Right kidney (tissue), 1 donor: ENCODE data around the gene ZNRF3.
"Not testable (repeated sequence)": the region's sequence is repeated elsewhere in the genome, so short reads cannot be mapped to it uniquely, and the experiment has no call there.

Source experiments
- DNase-seq: peaks from one replicate; pipeline ENCODE4 v3.0.0-alpha.2; 2016

Gene ZNRF3

DNA sequence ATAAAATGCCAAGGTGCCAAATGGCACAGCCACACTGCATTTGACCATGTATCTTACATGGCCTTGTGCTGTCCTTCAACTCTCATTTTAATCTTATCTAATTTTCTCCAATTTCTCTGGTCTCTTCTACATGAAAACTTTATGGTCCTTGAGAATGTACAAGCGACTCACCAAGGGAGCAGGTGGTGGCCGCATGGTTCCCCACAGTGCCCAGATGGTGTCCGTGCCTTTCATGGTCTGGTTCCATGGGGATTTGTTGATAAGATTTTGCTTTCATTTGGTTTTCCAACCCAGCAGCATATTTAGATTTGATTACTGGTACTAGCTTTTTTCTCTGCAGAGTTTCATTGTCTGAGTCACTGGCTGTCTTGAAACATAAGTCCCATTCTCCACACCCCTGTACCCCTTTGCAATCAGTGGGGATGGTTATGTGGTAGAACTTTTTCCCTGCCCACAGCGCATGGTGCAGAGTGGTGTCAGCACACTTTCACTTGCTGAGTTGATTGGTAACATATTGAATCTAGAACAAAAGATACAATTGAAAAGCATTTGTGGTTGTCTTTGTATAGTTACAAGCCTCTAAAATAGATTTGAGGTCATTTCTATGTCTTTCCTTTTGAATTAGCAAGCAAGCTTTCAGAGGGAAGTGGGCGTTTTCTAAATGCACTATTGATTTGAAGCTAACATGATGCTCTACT is 24.1 kb downstream of the ZNRF3 start:
- DNase-seq: no peak

DNA sequence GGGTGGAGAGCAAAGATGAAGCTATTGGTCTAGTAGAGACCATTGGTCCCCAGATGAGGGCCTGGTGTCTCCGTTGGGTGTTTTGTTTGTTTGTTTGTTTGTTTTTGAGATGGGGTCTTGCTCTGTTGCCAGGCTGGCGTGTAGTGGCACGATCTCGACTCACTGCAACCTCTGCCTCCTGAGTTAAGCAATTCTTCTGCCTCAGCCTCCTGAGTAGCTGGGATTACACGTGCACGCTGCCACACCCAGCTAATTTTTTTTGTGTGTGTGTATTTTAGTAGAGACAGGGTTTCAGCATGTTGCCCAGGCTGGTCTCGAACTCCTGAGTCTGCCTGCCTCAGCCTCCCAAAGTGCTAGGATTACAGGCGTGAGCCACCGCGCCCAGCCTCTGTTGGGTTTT is 25.4 kb downstream of the ZNRF3 start:
- DNase-seq: not testable (repeated sequence)

DNA sequence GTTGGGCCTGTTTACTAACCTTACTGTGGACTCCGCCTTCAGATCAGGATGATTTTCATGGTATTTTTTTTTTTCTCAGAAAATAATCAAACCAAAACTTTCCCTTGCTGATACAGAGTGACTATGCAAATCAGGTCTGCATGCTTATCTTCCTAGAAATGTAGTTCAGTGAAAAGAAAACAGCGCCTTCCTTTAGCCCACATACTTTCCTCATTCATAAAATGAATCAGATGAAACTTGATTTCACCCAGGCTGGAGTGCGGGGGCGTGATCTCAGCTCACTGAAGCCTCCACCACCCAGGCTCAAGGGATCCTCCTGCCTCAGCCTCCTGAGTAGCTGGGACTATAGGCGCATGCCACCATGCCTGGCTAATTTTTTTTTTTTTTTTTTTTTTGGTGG is 26.0 kb downstream of the ZNRF3 start:
- DNase-seq: no peak

DNA sequence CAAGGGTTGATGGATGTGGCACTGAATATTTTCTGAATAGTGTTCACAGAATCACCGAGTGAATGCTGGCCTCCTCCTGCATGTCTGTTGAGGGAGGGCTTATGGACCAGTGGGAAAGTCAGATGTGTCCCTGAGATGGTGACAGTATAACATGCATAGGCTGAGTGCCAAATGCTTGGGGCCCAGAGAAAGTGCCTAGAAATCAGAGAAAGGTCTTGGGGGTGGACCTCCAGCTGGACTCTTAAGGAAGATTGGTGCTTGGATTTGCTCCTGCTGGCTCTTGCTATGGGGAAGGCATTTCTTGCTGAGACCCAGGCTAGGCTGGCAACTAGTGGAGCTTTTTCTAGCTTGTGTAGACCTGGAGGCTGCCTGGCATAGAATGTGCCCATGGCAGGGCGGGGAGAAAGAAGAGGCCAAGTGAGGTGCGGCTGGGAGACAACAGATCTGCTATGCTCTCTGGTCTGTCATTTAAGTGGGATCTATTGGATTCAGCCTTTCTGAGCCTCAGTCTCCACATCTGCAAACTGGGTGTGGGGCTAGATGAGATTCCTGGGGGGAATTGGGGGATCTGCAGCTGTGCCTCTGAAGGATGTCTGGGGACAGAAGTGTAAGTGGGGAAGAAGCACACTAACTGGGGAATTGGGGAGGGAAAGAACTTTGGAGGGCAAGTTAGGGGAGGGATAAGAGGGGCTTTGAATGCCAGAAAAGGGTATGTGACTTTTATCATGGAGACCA is 27.4 kb downstream of the ZNRF3 start:
- DNase-seq: no peak

DNA sequence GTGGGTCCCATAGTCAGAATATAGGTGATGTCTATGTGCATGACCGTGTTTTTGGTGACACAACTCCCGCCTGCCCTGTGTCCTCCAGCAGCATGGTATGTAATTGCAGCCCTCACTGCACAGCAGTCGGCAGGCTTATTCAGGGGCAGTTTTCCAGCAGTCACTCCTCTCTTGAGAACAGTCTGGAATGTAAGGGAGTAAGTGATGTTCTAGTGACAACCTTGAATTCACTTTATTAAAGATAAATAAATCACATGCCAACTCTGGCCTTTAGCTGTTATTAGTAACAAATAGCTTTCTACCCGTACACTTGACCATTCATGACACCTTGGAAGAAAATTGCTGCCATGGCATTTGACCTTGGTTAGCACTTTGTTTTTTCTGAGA is 27.9 kb downstream of the ZNRF3 start:
- DNase-seq: no peak

DNA sequence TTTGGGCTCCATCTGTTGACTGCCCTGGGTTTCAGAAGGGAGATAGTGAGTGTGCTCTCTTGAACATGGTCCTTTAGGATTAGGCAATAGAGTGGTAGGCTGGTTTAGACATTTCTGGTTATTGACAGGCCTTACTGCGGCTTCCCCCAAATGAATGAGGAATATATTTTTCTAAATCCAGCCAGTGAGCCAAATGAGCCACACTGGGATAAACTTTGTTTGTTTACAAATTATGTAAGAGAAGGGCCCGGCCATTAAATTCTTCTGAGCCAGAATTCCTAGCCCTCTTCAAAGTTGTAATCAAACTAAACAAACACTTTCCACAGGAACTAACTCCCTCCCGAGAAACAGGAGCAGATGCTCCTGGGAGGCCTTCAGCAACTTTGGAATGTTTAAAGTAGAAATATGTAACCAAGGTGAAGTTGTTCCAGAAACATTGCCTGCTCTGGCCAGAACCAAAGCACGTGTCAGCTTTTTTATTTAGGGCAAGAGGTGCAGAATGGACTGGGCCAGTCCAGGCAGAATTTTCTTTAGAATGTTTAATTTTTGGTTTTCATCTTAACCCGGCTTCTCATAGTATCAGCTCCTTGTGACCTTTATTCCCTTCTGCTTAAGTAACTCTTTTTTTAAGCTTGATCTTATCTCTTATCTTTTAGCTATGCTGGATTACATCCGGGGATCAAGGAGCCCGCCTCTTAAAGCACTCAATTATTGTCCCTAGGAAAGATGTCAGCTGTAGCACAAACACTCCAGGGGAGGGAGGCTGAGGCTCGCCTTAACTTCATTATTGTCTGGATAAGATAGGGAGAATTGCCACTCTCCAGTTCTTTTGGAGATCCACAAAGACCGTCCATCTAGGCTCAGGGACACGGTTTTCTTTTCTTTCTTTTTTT is 28.7 kb downstream of the ZNRF3 start:
- peak; percentile 43 for DNase-seq

DNA sequence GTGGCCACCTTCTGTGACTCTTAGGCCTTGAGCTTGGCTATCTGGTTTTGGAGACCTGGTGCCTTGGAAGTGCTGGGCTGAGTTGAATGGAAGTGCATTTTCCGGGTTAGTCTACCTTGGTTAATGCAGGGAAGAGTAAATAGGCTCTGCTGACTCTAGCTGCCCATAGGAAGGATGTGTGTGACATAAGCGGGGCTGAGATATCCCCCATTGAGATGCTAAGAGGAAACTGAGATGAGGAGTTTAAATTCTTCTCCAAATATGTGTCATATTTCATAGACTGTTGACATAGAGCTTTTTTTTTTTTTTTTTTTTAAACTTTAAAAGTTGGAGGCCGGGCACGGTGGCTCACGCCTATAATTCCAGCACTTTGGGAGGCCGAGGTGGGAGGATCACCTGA is 30.8 kb downstream of the ZNRF3 start:
- no peak for DNase-seq

DNA sequence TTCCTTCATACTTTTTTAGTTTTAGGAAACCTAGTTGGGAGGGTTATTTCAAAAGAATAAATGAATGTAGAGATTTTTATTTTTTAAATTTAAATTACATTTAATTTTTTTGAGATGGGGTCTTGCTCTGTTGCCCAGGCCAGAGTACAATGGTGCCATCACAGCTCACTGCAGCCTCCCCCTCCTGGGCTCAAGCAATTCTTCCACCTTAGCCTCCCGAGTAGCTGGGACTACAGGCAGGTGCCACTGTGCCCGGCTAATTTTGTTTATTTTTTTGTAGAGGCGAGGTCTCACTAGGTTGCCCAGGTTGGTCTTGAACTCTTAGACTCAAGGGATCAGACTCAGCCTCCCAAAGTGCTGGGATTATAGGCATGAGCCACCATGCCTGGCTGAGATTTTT is 32.6 kb downstream of the ZNRF3 start:
- DNase-seq: no peak

DNA sequence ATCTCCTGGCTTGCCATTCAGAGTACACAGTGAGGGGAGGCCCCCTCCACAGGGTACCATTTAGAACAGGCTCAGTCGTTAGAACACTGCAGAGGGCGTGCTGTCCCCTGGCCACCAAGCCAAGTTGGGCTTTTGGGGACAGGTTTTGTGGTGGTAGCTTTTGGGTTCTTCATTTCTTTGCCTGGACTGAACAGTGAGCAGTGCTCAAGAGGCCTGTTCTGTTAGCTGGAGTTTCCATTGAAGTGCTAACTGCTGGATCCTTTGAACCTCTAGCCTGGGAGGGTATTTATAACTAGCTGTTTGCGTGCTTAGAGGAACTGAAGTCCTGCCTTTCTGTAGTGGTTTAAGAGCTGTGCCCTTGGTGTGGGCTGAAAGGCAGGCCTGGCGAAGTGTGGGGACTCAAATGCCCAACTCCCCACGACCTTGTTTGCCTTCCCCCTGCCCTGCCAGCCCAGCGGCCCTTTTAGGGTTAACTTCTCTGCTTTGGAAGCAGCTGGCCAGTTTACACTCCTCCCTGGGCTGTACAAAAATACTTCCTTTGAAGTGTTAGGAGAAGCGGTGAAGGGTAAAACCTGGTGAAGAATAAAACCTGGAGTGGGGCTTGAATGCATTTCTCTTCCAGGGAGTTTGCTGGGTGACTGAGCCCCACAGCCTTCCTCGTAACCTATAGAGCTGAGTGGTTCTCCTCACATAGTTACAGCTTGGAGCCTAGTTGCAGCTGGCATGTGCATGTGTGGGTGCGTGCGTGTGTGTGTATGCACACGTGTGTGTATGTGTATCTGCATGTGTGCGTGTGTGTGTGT is 34.6 kb downstream of the ZNRF3 start:
- DNase-seq: peak; percentile 80

DNA sequence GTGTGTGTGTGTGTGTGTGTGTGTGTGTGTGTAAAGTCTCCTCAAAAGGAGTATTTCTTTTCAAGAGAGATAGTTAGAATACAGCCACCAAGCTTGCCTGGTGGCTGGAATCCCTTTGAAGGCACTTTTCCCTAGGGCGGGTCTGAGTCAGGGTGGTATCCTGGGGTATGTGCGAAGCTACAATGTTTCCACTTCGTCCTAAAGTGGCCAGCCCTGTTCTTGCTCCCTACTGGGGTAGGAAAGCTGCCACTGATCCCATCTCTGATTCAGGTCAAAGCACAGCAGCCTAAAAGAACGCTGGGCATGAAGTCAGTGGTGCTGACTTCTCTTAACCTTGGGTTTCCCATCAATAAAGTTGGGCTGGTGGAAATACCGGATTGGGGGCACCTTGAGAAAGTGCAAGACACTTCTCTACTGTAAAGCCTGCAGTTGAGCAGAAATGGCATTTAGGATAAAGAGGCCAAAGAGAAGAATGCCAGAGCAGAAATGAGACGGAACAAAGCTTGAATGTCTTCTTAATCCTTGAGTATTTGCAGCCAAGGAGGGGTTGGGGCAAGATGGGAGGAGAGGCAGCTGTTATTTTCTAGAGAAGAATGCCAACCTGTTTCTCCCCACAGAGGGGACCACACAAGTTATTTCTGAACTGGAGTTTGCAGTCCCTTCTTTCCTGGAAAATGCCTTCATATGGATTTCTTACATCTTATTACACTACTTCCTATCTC is 35.3 kb downstream of the ZNRF3 start:
- DNase-seq: peak; percentile 73

DNA sequence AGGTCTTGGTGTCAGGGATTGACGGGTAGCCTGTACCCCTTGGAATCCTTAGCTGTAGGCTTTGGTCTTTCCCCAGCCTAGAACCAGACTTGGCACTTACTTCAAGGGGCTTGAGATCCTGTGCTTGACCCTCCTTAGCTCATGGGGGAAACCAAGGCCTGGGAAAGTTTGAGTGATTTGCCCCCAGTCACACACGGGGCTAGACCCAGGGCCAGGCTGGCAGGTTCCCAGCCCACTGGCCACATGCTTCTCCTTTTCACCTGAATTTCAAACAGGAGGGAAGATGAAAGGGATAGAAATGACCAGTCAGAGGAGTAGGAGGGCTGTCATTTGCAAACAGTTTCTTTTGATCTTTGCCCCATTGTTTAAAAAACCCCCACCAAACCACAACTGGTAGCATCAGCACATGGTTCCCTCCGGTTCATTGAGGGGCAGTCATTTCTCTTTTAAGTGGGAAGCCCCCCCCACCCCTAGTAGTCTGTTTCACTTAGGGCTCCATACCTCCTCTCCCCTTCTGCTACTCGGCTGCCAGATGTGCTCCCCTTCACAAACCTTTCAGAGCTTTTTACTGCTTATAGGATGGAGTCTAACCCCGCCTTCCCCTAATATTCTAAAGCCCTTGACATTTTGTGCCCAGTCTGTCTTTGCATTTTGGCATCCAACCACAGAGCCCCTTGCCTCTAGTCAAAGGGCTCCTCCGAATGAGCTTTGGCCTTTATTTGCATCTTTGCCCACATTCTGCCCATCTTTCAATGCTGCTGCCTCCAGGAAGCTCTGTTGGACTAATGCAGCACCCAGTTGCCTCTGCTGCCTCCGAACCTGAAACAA is 37.6 kb downstream of the ZNRF3 start:
- DNase-seq: no peak

DNA sequence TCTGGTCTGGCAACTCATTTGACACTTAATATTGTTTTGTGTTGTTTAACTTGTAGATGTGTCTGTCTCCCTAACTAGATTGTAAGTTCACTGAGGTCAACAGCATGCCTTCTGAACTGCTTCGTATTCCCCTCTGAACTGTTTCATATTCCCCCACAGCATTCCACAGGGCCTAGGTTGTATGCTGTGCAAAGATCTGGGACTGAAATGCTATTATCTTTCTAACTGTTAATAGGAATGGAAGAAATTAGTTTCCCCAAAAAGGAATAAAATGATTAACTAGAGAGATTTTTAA is 38.2 kb downstream of the ZNRF3 start:
- no peak for DNase-seq

DNA sequence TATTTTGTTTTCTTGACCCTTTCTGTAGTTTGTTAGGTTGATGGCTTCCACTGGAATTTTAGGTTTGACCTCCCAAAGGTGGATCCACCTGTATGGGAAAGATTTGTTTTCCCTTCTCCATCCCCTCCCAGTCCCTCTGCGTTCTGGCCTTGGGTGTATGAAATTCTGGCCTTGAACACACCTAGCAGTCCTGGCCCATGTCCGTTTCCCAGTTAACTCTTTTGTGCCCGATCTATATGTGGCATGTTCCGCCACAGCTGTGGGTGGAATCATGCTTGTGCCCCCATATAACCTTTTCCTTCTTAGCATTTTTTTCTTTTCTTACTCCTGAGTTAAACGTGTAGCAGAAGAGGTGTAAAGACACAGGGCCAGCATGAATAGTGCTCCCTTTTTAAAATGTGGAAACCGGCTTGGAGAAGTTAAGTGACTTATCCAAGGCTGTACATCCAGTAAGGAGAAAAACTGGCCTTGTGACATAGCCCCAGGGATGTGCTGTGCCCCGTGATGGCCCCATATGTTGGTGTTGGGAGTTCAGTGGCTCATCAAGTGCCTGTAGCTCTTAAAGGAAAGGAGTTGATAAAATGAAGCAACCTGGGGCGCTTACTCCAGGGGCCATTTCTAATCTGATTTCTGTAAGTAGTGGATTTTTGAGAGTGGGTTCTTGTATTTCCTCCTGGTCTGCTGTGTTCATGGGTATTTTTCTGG is 39.3 kb downstream of the ZNRF3 start:
- DNase-seq: no peak

DNA sequence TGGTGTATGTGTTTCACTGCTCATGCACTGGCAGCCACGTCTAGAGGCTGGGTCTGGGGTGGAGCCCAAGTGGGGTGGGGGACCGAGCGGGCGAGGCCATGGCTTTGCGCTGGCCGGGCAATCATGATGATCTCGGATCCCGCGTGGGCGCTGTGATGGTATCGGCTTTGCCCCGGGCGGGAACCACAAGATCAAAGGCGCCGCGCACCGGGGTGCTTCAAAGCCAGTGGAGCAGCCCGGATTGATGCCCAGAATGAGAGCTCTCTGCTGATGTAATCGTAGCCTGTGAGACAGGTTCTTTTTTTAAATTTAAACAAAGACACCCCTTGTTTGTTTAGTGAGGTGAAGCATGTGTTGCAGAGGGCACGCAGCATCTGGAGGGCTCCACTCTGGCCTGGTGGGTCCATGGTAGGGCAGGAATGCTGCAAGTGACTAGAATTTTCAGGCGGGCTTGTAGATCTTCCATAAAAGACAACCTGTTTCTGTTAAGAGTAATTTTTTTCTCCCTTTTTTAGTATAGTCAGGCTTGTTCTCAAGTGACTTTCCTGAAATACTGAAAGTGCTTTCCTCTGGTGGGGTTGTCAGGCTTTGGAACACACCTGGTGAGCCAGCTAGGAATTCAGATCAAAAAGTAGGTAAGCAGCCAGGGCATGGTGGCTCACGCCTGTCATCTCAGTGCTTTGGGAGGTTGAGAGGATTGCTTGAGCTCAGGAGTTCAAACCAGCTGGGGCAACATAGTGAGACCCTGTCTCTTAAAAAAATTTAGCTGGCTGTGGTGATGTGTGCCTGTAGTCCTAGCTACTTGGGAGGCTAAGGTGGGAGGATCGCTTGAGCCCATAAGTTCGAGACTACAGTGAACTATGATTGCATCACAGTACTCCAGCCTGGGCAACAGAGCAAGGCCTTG is 40.7 kb downstream of the ZNRF3 start:
- peak; percentile 68 for DNase-seq

DNA sequence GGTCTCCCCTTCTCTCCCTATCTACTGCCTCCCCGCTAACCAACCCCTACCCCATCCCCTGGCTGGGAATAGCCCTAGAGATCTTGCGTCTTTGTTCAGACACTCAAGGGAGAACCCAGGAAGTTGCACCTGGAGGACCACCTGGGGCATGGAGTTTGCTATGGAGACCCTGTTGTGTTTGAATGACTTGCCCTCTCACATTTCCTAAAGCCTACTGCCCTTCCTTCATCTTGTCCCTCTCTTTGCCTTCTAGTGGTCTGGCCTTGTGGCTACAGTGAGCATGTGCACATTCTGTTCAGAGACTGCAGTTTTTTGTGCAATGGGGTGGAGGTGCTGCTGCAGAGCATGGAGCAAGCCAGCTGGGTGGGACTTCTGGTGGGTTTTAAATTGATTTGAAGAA is 42.5 kb downstream of the ZNRF3 start:
- no peak for DNase-seq

DNA sequence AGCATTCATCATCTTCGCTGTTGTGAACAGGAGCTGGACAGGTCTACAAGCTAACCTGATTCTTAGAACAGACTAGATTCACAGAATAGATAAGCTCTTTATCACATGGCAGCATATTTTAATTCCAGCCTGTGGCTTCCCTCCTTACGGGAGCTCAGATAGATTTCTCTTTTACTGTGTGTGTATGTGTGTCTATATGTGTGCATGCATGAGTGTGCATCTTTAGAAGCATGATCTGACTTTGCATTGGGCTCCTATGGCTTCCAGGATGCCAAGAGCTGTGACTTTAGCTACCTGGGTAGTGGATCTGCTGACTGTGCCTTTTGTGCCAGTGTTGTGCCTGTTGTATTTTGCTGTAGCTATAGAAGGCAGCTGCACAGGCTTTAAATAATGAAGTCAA is 44.3 kb downstream of the ZNRF3 start:
- DNase-seq: no peak

DNA sequence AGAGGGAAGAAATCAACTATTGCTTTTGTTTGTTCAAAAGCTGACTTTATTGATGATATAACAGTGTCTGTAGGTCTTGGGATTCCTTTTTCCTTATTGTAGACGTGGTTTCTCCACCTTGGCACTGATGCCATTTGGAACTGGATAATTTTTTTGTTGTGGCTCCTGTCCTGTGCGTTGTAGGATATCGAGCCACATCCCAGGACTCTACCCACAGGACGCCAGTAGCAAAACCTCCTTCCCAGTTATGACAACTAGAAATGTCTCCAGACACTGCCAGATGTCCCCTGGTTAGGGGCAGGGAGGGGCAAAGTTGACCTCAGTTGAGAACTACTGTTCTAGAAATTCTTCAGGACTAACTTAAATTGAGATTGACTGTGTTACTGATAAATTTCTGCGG is 45.8 kb downstream of the ZNRF3 start:
- DNase-seq: no peak

DNA sequence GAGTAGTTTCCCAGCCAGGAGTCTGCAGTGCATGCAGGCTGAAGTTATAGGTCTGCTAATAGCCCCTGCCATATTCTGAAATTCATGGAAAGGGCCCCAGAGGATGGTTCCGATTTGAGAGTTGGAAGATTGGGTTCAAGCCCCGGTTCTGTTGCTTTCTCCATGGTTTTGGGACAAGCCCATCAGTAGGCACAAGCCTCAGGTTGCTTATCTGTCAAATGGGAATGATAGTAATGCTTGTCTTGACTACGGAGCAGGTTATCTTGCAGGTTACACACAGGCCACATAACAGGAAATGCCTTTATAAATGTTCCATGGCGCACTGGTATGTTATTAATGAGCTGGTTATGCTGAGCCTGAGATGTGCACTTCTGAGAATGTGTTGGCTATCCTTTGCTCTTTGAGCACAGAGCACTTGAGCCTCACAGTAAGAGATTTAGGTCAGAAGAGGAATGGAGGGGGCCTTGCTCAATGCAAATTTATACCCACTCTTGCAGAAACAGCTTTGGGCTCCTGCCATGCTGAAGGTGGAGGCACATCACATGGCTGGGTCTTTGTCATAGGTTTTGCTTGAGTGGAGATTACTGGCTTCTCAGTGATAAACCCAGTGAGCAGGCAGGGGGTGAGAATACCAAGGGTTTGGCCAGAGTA is 47.1 kb downstream of the ZNRF3 start:
- DNase-seq: no peak
